ENCODE measurements around the gene PTPN1. TPM values are rescaled to one million over a fixed set of nuclear protein-coding genes. Genes with fewer than 3 reads are reported as not detected.

The PTPN1 gene
- total RNA-seq, 1 donor from 2014 or later: 30.3 TPM

DNA sequence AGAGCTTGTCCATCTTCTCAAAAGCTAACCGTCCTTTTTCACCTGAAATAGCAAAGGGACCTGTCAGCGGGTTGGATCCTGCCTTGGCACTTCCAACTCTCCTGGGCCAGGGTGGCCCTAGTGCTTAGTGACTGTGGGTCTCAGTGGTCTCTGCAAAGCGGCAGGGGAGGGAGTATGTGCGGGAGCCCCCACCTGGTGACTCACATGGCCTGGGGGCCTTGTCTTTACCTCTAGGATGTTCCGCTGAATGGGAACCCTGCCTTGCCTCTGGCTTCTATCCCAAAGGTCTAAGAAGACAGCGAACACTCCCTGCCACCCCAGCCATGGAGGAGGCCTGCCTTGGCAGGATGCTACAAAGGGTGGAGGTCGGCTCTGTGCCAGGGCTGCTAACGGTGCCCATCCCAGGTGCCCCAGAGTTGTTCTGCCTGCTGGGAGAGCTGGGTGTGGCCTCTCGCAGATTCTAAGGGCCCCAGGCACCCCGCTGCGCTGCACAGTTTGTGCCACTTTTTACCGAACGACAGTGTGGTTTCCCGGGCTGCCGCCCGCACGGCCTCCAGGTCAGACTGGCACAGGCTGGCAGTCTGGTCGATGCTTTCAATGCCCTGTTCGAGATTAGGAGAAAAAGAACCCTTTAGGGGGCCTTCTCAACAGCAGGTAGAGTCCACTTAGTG, 77.2 kb downstream of the PTPN1 start:
- peak; percentile 73 for DNase-seq (ENCODE audit: low spot score)
- no peaks in the 10 kb centered on the region for H3K9me3 Mint-ChIP-seq (ENCODE audit: low read depth)
- no peak overlapping the region for H3K4me3 Mint-ChIP-seq (ENCODE audit: unreplicated experiment)
- TF ChIP-seq, protein P1, sequence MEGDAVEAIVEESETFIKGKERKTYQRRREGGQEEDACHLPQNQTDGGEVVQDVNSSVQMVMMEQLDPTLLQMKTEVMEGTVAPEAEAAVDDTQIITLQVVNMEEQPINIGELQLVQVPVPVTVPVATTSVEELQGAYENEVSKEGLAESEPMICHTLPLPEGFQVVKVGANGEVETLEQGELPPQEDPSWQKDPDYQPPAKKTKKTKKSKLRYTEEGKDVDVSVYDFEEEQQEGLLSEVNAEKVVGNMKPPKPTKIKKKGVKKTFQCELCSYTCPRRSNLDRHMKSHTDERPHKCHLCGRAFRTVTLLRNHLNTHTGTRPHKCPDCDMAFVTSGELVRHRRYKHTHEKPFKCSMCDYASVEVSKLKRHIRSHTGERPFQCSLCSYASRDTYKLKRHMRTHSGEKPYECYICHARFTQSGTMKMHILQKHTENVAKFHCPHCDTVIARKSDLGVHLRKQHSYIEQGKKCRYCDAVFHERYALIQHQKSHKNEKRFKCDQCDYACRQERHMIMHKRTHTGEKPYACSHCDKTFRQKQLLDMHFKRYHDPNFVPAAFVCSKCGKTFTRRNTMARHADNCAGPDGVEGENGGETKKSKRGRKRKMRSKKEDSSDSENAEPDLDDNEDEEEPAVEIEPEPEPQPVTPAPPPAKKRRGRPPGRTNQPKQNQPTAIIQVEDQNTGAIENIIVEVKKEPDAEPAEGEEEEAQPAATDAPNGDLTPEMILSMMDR (IDR thresholded peaks at IDR 0.05): no peak
- H3K4me1 Mint-ChIP-seq (ENCODE audit: low read depth): peaks cover 2% of the 10 kb centered on the region
- H3K27ac Mint-ChIP-seq (ENCODE audit: unreplicated experiment): no peak overlapping the region
- peaks cover 8% of the 10 kb centered on the region for H3K36me3 Mint-ChIP-seq (ENCODE audit: low read depth)
- no peaks in the 10 kb centered on the region for H3K27me3 Mint-ChIP-seq (ENCODE audit: low read depth)

DNA sequence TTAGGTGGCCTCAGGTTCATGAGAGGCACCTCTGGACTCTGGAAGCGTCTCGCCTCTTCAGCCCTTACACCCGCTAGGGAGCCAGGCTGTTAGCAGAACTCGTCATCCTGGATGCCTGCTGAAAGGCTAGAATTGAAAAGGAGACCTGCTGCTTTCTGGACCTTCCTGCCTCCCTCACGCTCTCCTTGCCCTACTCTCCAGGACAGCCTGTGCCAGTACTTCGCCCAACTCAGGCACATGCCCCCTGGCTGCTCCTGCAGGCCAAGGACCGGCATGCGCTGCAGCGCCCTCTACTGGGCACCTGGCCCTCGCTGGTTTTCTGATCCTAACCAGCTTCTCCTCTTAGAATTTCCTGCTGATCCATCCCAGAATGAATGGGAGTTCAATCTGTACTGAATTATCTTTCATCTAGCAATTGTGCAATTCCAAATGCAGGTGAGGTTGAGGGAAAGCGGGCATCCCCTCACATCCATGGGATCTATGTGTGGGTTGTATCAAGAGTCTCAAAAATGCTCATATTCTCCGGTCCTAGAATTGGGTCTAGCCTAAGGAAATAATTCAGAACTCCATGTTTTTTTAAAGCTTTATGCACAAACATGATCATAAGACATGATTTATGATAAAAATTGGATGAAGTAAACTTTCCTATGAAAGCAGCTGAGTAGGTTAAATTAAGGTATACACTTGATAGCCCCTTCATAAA, 78.0 kb downstream of the PTPN1 start:
- DNase-seq (ENCODE audit: low spot score): peak; percentile 94
- Mint-ChIP-seq H3K4me1 (ENCODE audit: low read depth) (peaks cover 2% of the 10 kb centered on the region), H3K9me3 (ENCODE audit: low read depth) (no peaks in the 10 kb centered on the region), H3K27me3 (ENCODE audit: low read depth) (no peaks in the 10 kb centered on the region), H3K36me3 (ENCODE audit: low read depth) (peaks cover 8% of the 10 kb centered on the region), H3K27ac (ENCODE audit: unreplicated experiment) (no peak overlapping the region), H3K4me3 (ENCODE audit: unreplicated experiment) (no peak overlapping the region)
- TF ChIP-seq, protein P1 (IDR thresholded peaks at IDR 0.05): peak; percentile 96

DNA sequence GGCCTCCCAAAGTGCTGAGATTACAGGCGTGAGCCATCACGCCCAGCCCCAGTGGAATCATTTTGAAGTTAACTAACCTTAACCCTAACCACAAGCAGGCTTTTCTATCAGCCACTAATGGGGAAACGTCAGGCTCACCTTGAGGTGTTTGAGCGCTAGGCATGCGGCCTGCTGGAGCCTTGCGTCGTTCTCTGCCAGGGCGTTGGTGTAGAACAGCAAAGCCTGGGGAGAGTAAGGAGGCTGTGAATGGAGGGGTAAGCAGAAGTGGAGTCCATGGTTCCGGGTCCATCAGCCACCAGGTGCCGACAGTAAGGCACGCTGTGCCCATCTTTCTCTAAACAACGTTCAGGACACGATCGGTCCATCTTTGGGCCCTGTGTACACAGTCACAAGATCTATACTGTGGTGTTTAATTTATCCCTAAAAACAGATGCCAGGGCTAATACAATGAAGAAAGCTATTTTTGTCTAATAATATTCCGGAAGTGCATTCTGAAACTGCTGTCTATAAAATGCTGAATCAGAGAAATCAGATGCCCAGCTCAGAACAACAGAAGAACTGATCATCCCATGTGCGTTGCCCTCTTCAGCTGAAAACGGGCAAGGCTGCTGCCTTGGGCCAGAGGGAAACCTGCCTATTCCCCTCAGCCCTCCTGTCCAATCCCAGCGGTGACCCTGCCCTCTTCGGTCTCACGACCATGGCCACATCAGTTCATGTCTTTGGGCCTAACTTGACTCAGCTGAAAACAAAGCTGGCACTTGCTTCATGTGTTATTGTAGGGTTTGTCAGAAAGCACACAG, 79.6 kb downstream of the PTPN1 start:
- peak; percentile 39 for DNase-seq (ENCODE audit: low spot score)
- Mint-ChIP-seq H3K4me3 (ENCODE audit: unreplicated experiment) (no peak overlapping the region), H3K36me3 (ENCODE audit: low read depth) (peaks cover 9% of the 10 kb centered on the region), H3K4me1 (ENCODE audit: low read depth) (peaks cover 2% of the 10 kb centered on the region), H3K9me3 (ENCODE audit: low read depth) (no peaks in the 10 kb centered on the region), H3K27me3 (ENCODE audit: low read depth) (no peaks in the 10 kb centered on the region), H3K27ac (ENCODE audit: unreplicated experiment) (no peak overlapping the region)
- TF ChIP-seq, protein P1 (IDR thresholded peaks at IDR 0.05): no peak

DNA sequence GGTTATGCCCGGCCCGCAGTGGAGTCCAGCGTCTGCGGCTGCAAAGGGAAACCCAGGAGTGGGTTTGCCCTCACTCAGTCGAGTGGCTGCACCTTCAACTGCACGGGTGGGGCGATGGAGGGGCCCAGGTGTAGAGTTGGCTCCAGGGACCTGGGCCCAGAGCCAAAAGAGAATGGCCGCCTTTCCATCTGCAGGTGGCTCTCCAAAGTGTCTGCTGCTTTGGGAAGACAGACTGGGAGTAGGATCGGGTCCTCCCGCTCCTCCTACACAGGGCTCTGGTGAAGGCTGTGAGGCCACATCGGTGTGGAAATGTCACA, 80.1 kb downstream of the PTPN1 start:
- H3K4me3 Mint-ChIP-seq (ENCODE audit: unreplicated experiment): no peak overlapping the region
- H3K36me3 Mint-ChIP-seq (ENCODE audit: low read depth): peaks cover 9% of the 10 kb centered on the region
- no peaks in the 10 kb centered on the region for H3K27me3 Mint-ChIP-seq (ENCODE audit: low read depth)
- H3K9me3 Mint-ChIP-seq (ENCODE audit: low read depth): no peaks in the 10 kb centered on the region
- H3K27ac Mint-ChIP-seq (ENCODE audit: unreplicated experiment): no peak overlapping the region
- no peak for DNase-seq (ENCODE audit: low spot score)
- peaks cover 2% of the 10 kb centered on the region for H3K4me1 Mint-ChIP-seq (ENCODE audit: low read depth)
- TF ChIP-seq, protein P1 (IDR thresholded peaks at IDR 0.05): no peak

DNA sequence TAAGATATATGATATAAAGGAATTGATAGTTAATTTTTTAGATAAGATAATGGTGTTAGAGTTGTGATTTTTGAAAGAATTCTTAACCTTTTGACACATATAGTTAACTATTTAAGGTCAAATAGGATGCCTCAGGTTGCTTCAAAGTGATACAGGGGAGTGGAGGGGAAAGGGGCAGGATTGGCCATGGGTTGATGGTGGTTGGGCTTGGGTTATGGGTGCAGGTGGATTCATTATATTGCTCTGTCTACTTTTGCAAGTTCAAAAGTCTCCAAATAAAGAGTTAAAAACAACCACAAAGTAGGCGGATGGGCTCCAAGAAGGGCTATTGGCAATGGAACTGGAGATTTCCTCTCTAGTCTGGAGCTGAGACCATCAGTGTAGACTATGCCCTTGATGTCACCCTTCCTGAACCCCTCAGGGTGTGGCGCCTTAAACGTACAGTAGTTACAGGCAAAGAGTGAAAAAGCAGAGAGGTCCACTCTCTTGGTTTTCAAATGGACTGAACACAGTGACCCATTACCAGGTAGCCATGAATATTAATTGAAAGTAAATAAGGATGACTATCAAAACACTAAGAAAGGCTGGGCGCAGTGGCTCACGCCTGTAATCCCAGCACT, 81.2 kb downstream of the PTPN1 start:
- TF ChIP-seq, protein P1 (IDR thresholded peaks at IDR 0.05): no peak

More for the DNA sequence above, 81.2 kb downstream of the PTPN1 start:
- no peak for DNase-seq (ENCODE audit: low spot score)
- H3K27ac Mint-ChIP-seq (ENCODE audit: unreplicated experiment): no peak overlapping the region
- H3K4me3 Mint-ChIP-seq (ENCODE audit: unreplicated experiment): no peak overlapping the region
- H3K36me3 Mint-ChIP-seq (ENCODE audit: low read depth): peaks cover 7% of the 10 kb centered on the region
- H3K4me1 Mint-ChIP-seq (ENCODE audit: low read depth): peaks cover 5% of the 10 kb centered on the region
- no peaks in the 10 kb centered on the region for H3K9me3 Mint-ChIP-seq (ENCODE audit: low read depth)
- H3K27me3 Mint-ChIP-seq (ENCODE audit: low read depth): no peaks in the 10 kb centered on the region

Data from chondrocyte (in vitro differentiated cells).